BLaER1 treated with 17β-estradiol and CSF1 and Interleukin-3, amounts not matched to agents 10 nM and 100 nM (cell line): ENCODE results near the gene SGIP1.
A peak's percentile ranks its signal among the peaks of the same experiment; 100 is the strongest.
"Not testable (repeated sequence)": the region's sequence is repeated elsewhere in the genome, so short reads cannot be mapped to it uniquely, and the experiment has no call there.

Source experiments
- H3K27ac ChIP-seq, 11 experiments: shearing (Covaris generic); formaldehyde crosslinking; 2 replicates each; pipeline ENCODE4 v1.8.1; 2022
- H3K27me3 ChIP-seq, 11 experiments: shearing (Covaris generic); formaldehyde crosslinking; 2 replicates each; pipeline ENCODE4 v1.8.1; 2022
- H3K36me3 ChIP-seq, 11 experiments: shearing (Covaris generic); formaldehyde crosslinking; 2 replicates each; pipeline ENCODE4 v1.8.1; 2022
- H3K4me1 ChIP-seq, 10 experiments: shearing (Covaris generic); formaldehyde crosslinking; 2 replicates each; pipeline ENCODE4 v1.8.1; 2022
- H3K4me2 ChIP-seq, 11 experiments: shearing (Covaris generic); formaldehyde crosslinking; 2 replicates each; pipeline ENCODE4 v1.8.1; 2022
- H3K4me3 ChIP-seq, 10 experiments: shearing (Covaris generic); formaldehyde crosslinking; 2 replicates each; pipeline ENCODE4 v1.8.1; 2022
- H3K9ac ChIP-seq, 11 experiments: shearing (Covaris generic); formaldehyde crosslinking; 2 replicates each; pipeline ENCODE4 v1.8.1; 2022
- H3K9me3 ChIP-seq, 11 experiments: shearing (Covaris generic); formaldehyde crosslinking; replicated peaks in 1 of 11; 2 replicates each; pipeline ENCODE4 v1.8.1; 2022
- H4K20me1 ChIP-seq, 11 experiments: shearing (Covaris generic); formaldehyde crosslinking; 2 replicates each; pipeline ENCODE4 v1.8.1; 2022
- Cebpa-rat ChIP-seq, 11 experiments: shearing (Covaris generic); IDR thresholded peaks; 2 replicates each; pipeline ENCODE4 v1.8.1; 2022

SGIP1 gene

GRCh38 chr1:66773227-66773626 is 239.3 kb downstream of the SGIP1 start:
- TF ChIP-seq Cebpa-rat (IDR thresholded peaks at IDR 0.05): no peak
- H3K9ac ChIP-seq: no peak overlapping the region
- no peak overlapping the region for H3K4me3 ChIP-seq
- no peaks in the 10 kb centered on the region for H3K9me3 ChIP-seq
- no peaks in the 10 kb centered on the region for H4K20me1 ChIP-seq
- H3K27ac ChIP-seq: no peak overlapping the region
- H3K27me3 ChIP-seq: no peaks in the 10 kb centered on the region
- peaks cover 0 to 7% (median 6%) of the 10 kb centered on the region in 10 experiments; a peak in 6 of 20 replicates for H3K4me1 ChIP-seq
- no peak overlapping the region for H3K4me2 ChIP-seq
- H3K36me3 ChIP-seq: no peaks in the 10 kb centered on the region

DNA sequence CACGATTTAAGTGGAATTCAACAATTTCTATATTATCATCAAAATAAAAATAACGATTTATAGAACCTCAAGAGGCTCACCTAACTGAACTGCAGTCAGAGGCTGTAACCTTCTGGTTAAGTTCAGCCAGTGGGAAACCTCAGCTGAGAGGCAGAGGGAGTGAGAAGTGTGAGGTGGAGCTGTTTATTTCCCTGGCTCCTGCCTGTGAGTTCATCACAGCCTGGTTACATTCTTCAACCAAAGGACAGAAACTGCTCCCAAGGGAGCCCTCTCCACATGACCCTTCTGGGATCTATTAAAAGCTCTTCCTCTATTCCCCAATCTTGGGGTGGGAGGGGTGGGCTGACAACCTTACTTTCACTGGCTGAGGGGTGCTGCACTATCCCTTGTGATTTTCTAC is 240.5 kb downstream of the SGIP1 start:
- peak overlapping the region in 1 of 11 experiments; percentile 17; a peak in 1 of 22 replicates for H3K4me2 ChIP-seq
- no peaks in the 10 kb centered on the region for H3K27me3 ChIP-seq
- no peak for TF ChIP-seq Cebpa-rat (IDR thresholded peaks at IDR 0.05)
- H3K9me3 ChIP-seq: no peaks in the 10 kb centered on the region
- no peaks in the 10 kb centered on the region for H3K36me3 ChIP-seq
- H3K27ac ChIP-seq: no peak overlapping the region
- no peak overlapping the region for H3K4me3 ChIP-seq
- no peak overlapping the region for H3K9ac ChIP-seq
- H3K4me1 ChIP-seq: peaks cover 0 to 7% (median 6%) of the 10 kb centered on the region in 10 experiments; a peak in 6 of 20 replicates
- no peaks in the 10 kb centered on the region for H4K20me1 ChIP-seq

GRCh38 chr1:66775646-66776045 is 241.7 kb downstream of the SGIP1 start:
- Histone ChIP-seq H3K9me3 (peaks cover 0 to 5% (median 0%) of the 10 kb centered on the region in 11 experiments; a peak in 2 of 22 replicates), H3K4me3 (no peak overlapping the region), H3K27ac (no peak overlapping the region), H4K20me1 (no peaks in the 10 kb centered on the region), H3K4me2 (no peak overlapping the region), H3K27me3 (no peaks in the 10 kb centered on the region), H3K4me1 (peaks cover 0 to 7% (median 6%) of the 10 kb centered on the region in 10 experiments; a peak in 6 of 20 replicates), H3K9ac (no peak overlapping the region), H3K36me3 (no peaks in the 10 kb centered on the region)
- no peak for TF ChIP-seq Cebpa-rat (IDR thresholded peaks at IDR 0.05)

DNA sequence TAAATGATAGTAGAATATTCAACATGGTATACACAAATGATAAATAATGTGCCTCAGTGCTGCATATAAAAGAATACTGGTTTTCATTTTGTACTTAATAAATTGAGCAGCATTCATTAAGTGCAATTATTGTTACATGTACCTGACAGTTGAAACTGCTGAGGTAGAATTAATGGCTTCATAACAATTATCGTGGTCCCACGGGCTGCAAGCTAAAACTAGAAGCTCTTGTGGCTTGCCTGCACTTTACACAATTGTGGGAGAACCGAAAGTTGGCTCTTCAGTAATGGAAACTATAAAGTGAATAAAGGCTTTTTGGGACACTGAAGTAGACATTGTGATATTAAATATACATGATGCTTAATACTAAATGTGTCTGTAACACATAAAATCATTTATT is 243.9 kb downstream of the SGIP1 start:
- Histone ChIP-seq H3K9ac (no peak overlapping the region), H3K27ac (no peak overlapping the region), H3K4me3 (no peak overlapping the region), H3K9me3 (peaks cover 0 to 6% (median 0%) of the 10 kb centered on the region in 11 experiments; a peak in 3 of 22 replicates), H3K36me3 (no peaks in the 10 kb centered on the region), H3K4me2 (no peak overlapping the region), H3K27me3 (no peaks in the 10 kb centered on the region), H3K4me1 (peaks cover 0 to 7% (median 6%) of the 10 kb centered on the region in 10 experiments; a peak in 6 of 20 replicates), H4K20me1 (no peaks in the 10 kb centered on the region)
- no peak for TF ChIP-seq Cebpa-rat (IDR thresholded peaks at IDR 0.05)

- Histone ChIP-seq H3K4me1 (peaks cover 0 to 7% (median 6%) of the 10 kb centered on the region in 10 experiments; a peak in 6 of 20 replicates), H3K27ac (no peak overlapping the region), H3K36me3 (no peaks in the 10 kb centered on the region), H3K4me2 (no peak overlapping the region), H3K9ac (no peak overlapping the region), H3K9me3 (peaks cover 0 to 6% (median 0%) of the 10 kb centered on the region in 11 experiments; a peak in 3 of 22 replicates), H4K20me1 (no peaks in the 10 kb centered on the region), H3K27me3 (no peaks in the 10 kb centered on the region), H3K4me3 (no peak overlapping the region)
- no peak for TF ChIP-seq Cebpa-rat (IDR thresholded peaks at IDR 0.05)
Measured at GRCh38 chr1:66778266-66778665, 244.3 kb downstream of the SGIP1 start.

GRCh38 chr1:66778969-66779368 is 245.0 kb downstream of the SGIP1 start:
- TF ChIP-seq Cebpa-rat (IDR thresholded peaks at IDR 0.05): no peak
- Histone ChIP-seq H3K4me1 (peaks cover 0 to 5% (median 5%) of the 10 kb centered on the region in 10 experiments; a peak in 6 of 20 replicates), H3K27me3 (no peaks in the 10 kb centered on the region), H3K4me3 (no peak overlapping the region), H3K9ac (no peak overlapping the region), H4K20me1 (no peaks in the 10 kb centered on the region), H3K9me3 (peaks cover 0 to 6% (median 0%) of the 10 kb centered on the region in 11 experiments; a peak in 3 of 22 replicates), H3K4me2 (no peak overlapping the region), H3K36me3 (no peaks in the 10 kb centered on the region), H3K27ac (no peak overlapping the region)

DNA sequence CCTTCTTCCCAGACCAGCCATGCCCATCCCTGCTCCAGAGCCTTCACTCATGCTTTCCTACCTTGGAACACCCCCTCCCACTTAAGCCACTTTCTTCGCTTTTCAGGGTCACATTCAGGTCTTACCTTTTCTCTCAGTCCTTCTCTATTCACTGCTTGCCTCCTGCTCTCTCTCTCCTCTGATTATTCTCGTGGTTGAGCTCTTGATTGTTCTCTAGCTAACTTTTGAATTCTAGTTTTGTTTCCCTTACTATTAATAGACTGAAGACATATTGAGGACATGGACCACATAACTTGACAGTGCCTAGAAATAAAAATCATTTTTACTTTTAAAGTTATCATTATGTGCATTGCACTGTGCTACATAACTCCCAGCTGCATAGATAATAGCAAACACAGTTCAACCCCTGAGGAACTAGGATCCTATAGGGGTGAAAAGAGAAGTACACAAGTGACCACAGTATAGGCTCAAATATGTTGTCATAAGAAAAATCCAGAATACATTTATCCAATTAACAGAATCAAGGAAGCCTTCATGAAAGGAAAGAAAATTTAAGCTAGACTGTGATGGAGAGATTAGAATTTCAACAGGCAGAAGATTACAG is 245.6 kb downstream of the SGIP1 start:
- Histone ChIP-seq H3K27me3 (no peaks in the 10 kb centered on the region), H4K20me1 (no peaks in the 10 kb centered on the region), H3K4me1 (no peaks in the 10 kb centered on the region), H3K9ac (no peak overlapping the region), H3K4me3 (no peak overlapping the region), H3K27ac (no peak overlapping the region), H3K36me3 (no peaks in the 10 kb centered on the region), H3K9me3 (peaks cover 0 to 6% (median 0%) of the 10 kb centered on the region in 11 experiments; a peak in 3 of 22 replicates), H3K4me2 (no peak overlapping the region)
- no peak for TF ChIP-seq Cebpa-rat (IDR thresholded peaks at IDR 0.05)

DNA sequence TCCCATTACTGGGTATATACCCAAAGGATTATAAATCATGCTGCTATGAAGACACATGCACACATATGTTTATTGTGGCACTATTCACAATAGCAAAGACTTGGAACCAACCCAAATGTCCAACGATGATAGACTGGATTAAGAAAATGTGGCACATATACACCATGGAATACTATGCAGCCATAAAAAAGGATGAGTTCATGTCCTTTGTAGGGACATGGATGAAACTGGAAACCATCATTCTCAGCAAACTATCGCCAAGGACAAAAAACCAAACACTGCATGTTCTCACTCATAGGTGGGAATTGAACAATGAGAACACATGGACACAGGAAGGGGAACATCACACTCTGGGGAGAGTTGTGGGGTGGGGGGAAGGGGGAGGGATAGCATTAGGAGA is 251.8 kb downstream of the SGIP1 start:
- not testable (repeated sequence) for H3K9me3 ChIP-seq, H3K4me2 ChIP-seq, H4K20me1 ChIP-seq, H3K36me3 ChIP-seq, H3K9ac ChIP-seq, H3K27me3 ChIP-seq, H3K4me3 ChIP-seq, H3K27ac ChIP-seq
- peaks cover 0 to 16% (median 8%) of the 10 kb centered on the region in 10 experiments; a peak in 9 of 20 replicates for H3K4me1 ChIP-seq

DNA sequence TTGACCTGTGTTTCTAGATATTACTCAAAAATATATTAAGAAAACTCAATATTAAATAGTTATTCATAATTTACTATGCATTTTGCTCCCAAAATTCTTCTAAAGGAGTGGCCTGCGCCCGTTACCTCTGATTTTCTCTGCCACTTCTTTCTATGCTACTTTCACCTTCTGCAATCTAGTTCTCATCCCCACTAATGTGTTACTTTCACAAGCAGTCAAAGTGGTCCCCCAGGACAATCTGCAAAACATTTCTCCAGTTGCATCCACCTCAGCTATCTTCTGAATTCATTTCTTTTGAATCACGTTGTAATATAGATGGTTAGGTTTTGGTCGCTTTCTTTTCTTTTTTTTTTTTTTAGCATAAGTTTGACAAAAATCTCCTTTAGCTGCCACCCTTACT is 253.7 kb downstream of the SGIP1 start:
- no peak overlapping the region for H3K27ac ChIP-seq
- H3K4me3 ChIP-seq: no peak overlapping the region
- H3K9me3 ChIP-seq: no peaks in the 10 kb centered on the region
- H3K9ac ChIP-seq: no peak overlapping the region
- no peaks in the 10 kb centered on the region for H3K36me3 ChIP-seq
- H3K4me2 ChIP-seq: peak overlapping the region in 2 of 11 experiments; percentile 8 to 69; a peak in 1 of 22 replicates
- no peaks in the 10 kb centered on the region for H3K27me3 ChIP-seq
- no peaks in the 10 kb centered on the region for H4K20me1 ChIP-seq
- no peak for TF ChIP-seq Cebpa-rat (IDR thresholded peaks at IDR 0.05)
- H3K4me1 ChIP-seq: peaks cover 0 to 16% (median 8%) of the 10 kb centered on the region in 10 experiments; a peak in 9 of 20 replicates
